T-helper 1 cell treated with Interleukin-12 subunit alpha and Interleukin-12 subunit beta and Interleukin-4 antibody, amounts not matched to agents 30 μg/mL and 1 μg/mL, for 36 hours (primary cell): ENCODE results near the gene ADAMTS12.
"Not testable (repeated sequence)": the region's sequence is repeated elsewhere in the genome, so short reads cannot be mapped to it uniquely, and the experiment has no call there.

Experiments
- H3K27ac Mint-ChIP-seq: one replicate; pipeline ENCODE4 v1.8.0; 2021; ENCODE audit warnings: mild to moderate bottlenecking, mixed read lengths
- H3K27me3 Mint-ChIP-seq: one replicate; pipeline ENCODE4 v1.8.0; 2021; ENCODE audit warnings: low read depth, mixed read lengths
- H3K36me3 Mint-ChIP-seq: one replicate; pipeline ENCODE4 v1.8.0; 2021; ENCODE audit warnings: low read depth, mixed read lengths
- H3K4me1 Mint-ChIP-seq: one replicate; pipeline ENCODE4 v1.8.0; 2021; ENCODE audit warnings: low read depth, mixed read lengths
- H3K4me3 Mint-ChIP-seq: one replicate; pipeline ENCODE4 v1.8.0; 2021; ENCODE audit warnings: mild to moderate bottlenecking, moderate library complexity, mixed read lengths
- H3K9me3 Mint-ChIP-seq: one replicate; pipeline ENCODE4 v1.8.0; 2021; ENCODE audit warnings: mixed read lengths

Gene ADAMTS12

DNA sequence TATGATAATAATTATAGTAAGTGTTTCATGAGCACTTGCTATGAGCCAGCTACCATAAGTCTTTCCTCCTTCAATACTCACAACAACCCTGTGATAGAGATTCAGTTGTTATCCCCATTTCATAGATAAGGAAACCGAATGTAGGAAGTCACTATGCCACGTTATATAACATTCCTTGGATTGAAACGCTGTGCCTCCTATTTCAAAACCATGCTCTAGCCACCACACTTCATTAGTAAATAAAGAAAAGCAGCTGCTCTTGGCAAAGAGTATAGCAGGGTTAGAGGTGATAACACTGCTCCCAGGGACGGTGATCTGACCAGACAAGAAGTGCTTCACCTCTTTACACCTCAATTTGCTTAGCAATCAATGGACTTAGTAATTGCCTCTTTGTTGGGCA, 5.5 kb downstream of the ADAMTS12 start:
- Mint-ChIP-seq H3K9me3 (no peaks in the 10 kb centered on the region), H3K36me3 (no peaks in the 10 kb centered on the region), H3K27me3 (peaks cover 14% of the 10 kb centered on the region), H3K4me3 (no peak overlapping the region), H3K4me1 (no peaks in the 10 kb centered on the region), H3K27ac (no peak overlapping the region)

DNA sequence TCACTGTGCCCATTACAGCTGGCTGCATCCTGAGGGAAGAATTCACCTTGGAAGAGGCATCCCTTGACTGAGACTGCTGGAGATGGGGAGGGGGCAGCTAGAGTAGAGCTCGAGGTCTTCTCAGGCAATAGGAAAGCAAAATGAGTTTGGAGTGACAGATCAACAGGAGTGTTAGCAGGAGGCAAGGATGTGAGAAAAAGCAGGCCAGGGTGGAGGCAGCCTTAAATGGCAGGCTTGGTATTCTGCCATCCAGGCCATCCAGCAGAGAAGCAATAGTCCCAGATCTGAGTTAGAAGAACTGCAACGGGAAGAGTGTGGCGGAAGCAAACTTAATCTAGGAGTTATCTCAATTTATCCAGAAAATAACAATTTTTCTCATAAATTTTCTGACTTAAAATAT, 6.1 kb downstream of the ADAMTS12 start:
- Mint-ChIP-seq H3K4me1 (no peaks in the 10 kb centered on the region), H3K27ac (no peak overlapping the region), H3K27me3 (peaks cover 7% of the 10 kb centered on the region), H3K9me3 (no peaks in the 10 kb centered on the region), H3K36me3 (no peaks in the 10 kb centered on the region), H3K4me3 (no peak overlapping the region)

DNA sequence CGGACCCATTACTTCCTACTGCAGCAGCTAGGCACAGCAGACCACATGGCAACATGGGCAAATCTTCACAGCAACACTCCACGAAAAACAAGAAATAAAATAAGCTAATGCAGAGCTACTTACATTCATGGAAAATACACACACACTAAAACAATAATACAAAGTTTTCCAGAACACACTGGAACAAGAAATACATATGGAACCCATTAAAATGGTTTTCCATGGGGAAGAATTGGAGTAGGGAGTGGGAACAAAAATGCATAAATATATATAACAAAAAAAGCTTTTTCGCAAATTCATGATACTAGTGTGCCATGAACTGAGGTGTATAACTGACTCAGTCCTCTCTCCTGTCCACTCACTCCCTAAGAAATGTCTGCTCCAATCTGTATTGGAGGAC, 8.3 kb downstream of the ADAMTS12 start:
- H3K36me3 Mint-ChIP-seq: no peaks in the 10 kb centered on the region
- no peaks in the 10 kb centered on the region for H3K9me3 Mint-ChIP-seq
- peaks cover 3% of the 10 kb centered on the region for H3K27me3 Mint-ChIP-seq
- no peak overlapping the region for H3K4me3 Mint-ChIP-seq
- H3K27ac Mint-ChIP-seq: no peak overlapping the region
- H3K4me1 Mint-ChIP-seq: no peaks in the 10 kb centered on the region

DNA sequence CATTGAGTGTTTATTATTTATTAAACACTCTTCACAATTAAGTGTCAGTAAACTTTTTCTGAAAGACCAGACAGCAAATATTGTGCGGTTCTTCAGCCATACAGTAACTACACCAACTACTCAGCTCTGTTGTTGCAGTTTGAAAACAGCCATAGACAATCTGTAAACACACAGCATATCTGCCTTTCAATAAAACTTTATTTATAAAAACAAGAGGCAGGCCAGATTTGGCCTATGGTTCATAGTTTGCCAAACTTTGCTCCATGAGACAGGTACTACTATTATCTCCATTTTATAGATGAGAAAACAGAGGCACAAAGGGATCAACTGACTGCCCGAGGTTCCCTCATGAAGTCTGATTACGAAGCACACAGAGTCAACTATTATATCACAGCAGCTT, 11.5 kb downstream of the ADAMTS12 start:
- Mint-ChIP-seq H3K4me3 (no peak overlapping the region), H3K4me1 (no peaks in the 10 kb centered on the region), H3K27ac (no peak overlapping the region), H3K27me3 (peaks cover 10% of the 10 kb centered on the region), H3K36me3 (no peaks in the 10 kb centered on the region), H3K9me3 (peaks cover 4% of the 10 kb centered on the region)

DNA sequence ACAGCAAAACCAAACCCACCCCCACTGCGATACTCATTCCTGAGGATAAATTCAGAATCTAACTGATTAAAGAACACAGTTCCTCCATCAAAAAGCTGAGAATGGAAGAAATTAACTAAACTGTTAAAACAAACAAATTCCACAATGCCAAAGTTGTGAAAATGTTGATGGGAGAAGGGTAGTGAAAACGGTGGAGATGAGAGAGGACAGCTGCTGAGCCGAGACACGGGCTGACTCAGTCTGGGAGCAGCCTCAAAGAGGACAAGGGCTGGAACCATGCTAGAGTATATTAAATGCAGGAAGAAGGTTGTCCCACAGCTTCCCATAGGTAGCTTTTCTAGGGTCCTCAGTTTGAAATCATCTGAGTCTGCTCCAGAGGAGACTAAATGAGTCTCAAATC, 14.3 kb downstream of the ADAMTS12 start:
- H3K9me3 Mint-ChIP-seq: peaks cover 4% of the 10 kb centered on the region
- H3K27ac Mint-ChIP-seq: no peak overlapping the region
- no peaks in the 10 kb centered on the region for H3K36me3 Mint-ChIP-seq
- peaks cover 10% of the 10 kb centered on the region for H3K27me3 Mint-ChIP-seq
- no peaks in the 10 kb centered on the region for H3K4me1 Mint-ChIP-seq
- H3K4me3 Mint-ChIP-seq: no peak overlapping the region

DNA sequence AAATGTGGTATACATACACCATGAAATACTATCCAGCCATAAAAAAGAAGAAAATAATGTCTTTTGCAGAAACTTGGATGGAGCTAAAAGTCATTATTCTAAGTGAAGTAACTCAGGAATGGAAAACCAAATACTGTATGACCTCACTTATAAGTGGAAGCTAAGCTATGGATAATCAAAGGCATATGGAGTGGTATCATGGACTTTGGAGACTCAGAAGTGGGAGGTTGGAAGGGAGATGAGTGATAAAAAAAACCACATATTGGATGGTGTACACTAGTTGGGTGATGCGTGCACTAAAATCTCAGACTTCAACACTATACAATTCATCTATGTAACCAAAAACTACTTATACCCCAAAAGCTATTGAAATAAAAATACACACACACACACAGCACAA, 24.5 kb downstream of the ADAMTS12 start:
- H3K36me3 Mint-ChIP-seq: no peaks in the 10 kb centered on the region
- H3K9me3 Mint-ChIP-seq: peaks cover 28% of the 10 kb centered on the region
- H3K27me3 Mint-ChIP-seq: peaks cover 8% of the 10 kb centered on the region
- H3K4me1 Mint-ChIP-seq: no peaks in the 10 kb centered on the region
- no peak overlapping the region for H3K27ac Mint-ChIP-seq
- no peak overlapping the region for H3K4me3 Mint-ChIP-seq

DNA sequence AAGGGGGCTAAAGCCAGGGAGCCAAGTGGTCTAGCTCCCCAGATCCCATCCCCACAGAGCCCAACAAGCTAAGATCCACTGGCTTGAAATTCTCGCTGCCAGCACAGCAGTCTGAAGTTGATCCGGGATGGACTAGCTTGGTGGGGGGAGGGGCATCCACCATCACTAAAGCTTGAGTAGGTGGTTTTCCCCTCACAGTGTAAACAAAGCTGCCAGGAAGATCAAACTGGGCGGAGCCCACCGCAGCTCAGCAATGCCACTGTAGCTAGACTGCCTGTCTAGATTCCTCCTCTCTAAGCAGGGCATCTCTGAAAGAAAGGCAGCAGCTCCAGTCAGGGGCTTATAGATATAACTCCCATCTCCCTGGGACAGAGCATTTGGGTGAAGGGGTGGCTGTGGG, 32.6 kb downstream of the ADAMTS12 start:
- not testable (repeated sequence) for H3K9me3 Mint-ChIP-seq, H3K4me1 Mint-ChIP-seq, H3K27ac Mint-ChIP-seq, H3K36me3 Mint-ChIP-seq, H3K4me3 Mint-ChIP-seq
- peaks cover 40% of the 10 kb centered on the region for H3K27me3 Mint-ChIP-seq

DNA sequence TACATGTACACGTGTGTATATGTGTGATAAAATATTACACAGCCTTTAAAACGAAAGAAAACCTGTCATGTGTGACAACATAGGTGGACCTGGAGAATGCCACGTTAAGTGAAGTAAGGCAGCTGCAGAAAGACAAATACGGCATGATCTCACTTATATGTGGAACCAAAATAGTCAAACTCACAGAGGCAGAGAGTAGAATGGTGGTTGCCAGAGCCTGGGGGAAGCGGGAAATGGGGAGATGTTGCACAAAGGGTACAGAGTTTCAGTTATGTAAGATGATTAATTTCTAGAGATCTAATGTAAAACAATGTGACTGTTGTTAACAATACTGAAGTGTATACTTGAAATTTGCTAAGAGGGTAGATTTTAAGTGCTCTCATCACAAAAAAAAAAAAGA, 34.8 kb downstream of the ADAMTS12 start:
- Mint-ChIP-seq H3K4me3 (no peak overlapping the region), H3K36me3 (no peaks in the 10 kb centered on the region)

DNA sequence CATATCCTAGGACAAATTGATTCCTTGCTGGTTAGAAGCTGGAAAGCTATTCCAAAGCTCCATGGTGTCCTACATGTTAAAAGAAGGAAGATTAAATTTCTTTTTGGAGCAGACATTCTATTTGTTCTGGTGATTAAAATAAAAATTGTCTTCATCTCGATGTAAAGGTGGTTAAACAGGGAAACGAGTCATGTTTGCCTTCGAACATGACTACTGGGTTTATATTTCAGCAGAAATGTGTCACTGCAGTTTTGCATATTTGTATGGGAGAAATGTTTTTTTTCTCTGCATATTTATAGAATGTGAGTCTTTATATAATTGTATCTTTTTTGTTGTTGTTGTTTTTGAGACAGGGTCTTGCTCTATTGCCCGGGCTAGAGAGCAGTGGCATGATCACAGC, 36.4 kb downstream of the ADAMTS12 start:
- Mint-ChIP-seq H3K4me1 (peaks cover 4% of the 10 kb centered on the region), H3K36me3 (no peaks in the 10 kb centered on the region), H3K27me3 (peaks cover 46% of the 10 kb centered on the region), H3K9me3 (no peaks in the 10 kb centered on the region), H3K27ac (no peak overlapping the region), H3K4me3 (no peak overlapping the region)

More for the DNA sequence above, 34.8 kb downstream of the ADAMTS12 start:
- H3K9me3 Mint-ChIP-seq: no peaks in the 10 kb centered on the region
- peaks cover 6% of the 10 kb centered on the region for H3K4me1 Mint-ChIP-seq
- peaks cover 49% of the 10 kb centered on the region for H3K27me3 Mint-ChIP-seq
- H3K27ac Mint-ChIP-seq: no peak overlapping the region

DNA sequence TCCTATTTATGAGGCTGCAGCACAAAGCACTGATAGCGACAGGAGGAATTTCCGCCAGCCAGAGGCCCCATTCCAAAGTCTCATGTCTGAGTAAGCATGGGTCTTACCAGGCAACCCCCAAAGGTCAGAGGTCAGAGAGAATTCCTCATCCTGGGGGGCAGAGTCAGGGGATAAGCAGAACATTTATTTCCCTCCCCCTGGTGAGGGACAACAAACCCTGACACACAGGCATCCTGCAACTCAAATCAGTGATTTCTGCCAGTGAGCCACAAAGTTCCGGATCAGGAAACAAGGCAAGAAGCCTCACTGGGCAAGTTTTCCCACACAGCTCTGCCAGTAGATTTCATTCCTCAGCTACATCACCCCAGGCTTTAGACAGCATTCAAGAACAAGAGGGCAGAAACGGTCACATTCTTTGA, 37.0 kb downstream of the ADAMTS12 start:
- Mint-ChIP-seq H3K27ac (no peak overlapping the region), H3K36me3 (no peaks in the 10 kb centered on the region), H3K4me3 (no peak overlapping the region), H3K27me3 (peaks cover 41% of the 10 kb centered on the region), H3K9me3 (no peaks in the 10 kb centered on the region), H3K4me1 (peaks cover 10% of the 10 kb centered on the region)

DNA sequence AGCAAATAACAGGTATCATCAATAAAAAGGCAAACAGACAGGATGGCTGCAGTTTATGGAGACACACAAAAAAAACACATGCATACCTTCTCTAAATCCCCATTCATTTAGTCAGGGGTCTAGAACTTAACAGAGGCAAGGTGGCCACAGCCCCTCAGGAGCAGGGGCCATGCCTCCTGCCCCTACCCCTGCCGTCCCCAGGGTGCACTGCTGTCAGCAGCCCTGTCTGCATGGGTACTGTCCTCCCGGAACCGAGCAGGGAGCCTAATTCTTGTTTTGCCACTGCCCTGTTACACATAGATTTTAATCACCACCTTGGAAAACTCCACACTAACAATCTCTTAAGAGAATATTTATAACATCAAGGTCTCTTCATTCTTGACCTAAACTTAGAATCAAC, 39.0 kb downstream of the ADAMTS12 start:
- Mint-ChIP-seq H3K9me3 (no peaks in the 10 kb centered on the region), H3K27ac (no peak overlapping the region), H3K36me3 (no peaks in the 10 kb centered on the region), H3K27me3 (peaks cover 38% of the 10 kb centered on the region), H3K4me3 (no peak overlapping the region), H3K4me1 (peaks cover 9% of the 10 kb centered on the region)

DNA sequence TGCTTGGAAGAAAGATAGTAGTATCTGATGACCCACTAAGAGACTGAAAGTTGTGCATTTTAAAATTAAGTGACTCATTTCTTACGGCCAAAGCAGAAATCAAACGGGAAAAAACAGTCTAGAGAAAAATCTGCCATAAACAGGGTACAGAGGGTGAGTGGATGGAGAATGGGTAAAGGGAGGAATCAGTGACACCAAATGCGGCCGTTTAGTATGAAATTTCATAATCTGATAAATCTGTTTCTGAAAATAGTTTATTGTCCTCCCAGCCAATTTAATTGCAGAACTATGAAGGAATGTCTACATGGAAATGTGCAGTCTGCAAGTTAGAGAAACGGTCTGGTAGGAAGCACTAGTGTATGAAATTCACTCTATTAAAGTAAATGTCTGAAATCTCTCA, 39.5 kb downstream of the ADAMTS12 start:
- no peak overlapping the region for H3K27ac Mint-ChIP-seq
- peaks cover 38% of the 10 kb centered on the region for H3K27me3 Mint-ChIP-seq
- peaks cover 9% of the 10 kb centered on the region for H3K4me1 Mint-ChIP-seq
- H3K36me3 Mint-ChIP-seq: no peaks in the 10 kb centered on the region
- H3K9me3 Mint-ChIP-seq: no peaks in the 10 kb centered on the region
- H3K4me3 Mint-ChIP-seq: no peak overlapping the region

DNA sequence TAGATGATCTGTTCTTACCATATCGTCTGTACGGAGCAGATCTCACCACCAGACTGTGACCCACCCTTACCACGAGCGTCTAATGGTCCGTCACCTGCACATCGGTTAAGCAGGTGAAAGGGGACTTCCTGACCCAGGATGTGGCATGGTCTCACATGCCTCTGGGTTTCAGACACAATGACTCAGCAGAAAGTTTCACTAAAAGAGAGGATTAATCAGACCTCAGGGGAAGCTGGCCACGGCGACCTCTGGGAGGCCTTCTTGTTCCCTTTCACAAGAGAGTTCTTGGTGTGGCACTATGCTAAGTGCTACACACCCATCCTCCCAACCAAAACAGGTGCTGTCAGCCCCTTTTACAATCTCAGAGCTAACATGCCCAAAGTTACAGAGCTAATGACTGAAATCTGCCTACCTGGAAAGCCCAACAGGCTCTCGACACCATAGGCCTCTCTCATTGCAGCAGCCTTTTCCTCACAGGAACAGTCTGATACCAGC, 41.6 kb downstream of the ADAMTS12 start:
- Mint-ChIP-seq H3K36me3 (no peaks in the 10 kb centered on the region), H3K27ac (peak overlapping the region; percentile 3), H3K4me3 (peak overlapping the region; percentile 22), H3K9me3 (no peaks in the 10 kb centered on the region), H3K4me1 (peaks cover 9% of the 10 kb centered on the region), H3K27me3 (peaks cover 40% of the 10 kb centered on the region)

DNA sequence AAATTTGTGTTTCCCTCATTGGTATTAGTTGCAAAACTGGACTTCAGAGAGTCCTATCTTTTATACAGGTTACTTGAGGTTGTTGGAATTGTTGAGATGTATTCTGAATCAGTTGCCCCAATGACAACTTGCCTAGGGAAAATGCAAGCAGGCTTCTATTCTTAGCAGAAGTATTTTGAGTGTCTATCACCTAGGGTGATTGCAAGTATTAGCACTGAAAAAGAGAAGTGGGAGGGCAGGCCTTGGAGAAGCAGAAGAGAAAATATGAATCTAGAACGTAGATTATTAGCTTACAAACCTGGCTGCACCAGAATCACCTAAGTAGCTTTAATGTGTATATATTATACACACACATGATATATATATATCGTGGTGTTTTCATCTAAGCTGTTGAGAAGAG, 43.2 kb downstream of the ADAMTS12 start:
- peaks cover 1% of the 10 kb centered on the region for H3K9me3 Mint-ChIP-seq
- peaks cover 3% of the 10 kb centered on the region for H3K36me3 Mint-ChIP-seq
- H3K27ac Mint-ChIP-seq: no peak overlapping the region
- H3K27me3 Mint-ChIP-seq: peaks cover 40% of the 10 kb centered on the region
- no peak overlapping the region for H3K4me3 Mint-ChIP-seq
- peaks cover 9% of the 10 kb centered on the region for H3K4me1 Mint-ChIP-seq

DNA sequence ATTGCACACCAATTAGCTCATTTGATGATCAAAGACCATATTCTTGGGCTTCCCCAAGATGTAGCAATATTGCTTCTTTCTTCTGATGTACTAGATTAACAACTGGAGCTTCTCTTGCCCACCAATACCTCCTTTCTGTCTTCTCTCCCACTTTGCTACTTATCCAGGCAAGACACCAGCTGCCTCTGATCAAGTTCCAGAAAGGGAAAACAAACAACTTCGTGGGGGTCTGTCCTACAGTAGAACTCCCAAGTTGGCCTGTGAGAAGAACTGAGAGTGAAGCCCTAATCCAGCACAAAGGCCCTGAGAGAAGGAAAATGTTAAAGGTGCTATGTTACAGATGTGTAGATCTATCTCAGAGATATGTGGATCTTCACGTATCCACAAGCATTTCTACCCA, 44.9 kb downstream of the ADAMTS12 start:
- H3K27ac Mint-ChIP-seq: no peak overlapping the region
- peaks cover 8% of the 10 kb centered on the region for H3K9me3 Mint-ChIP-seq
- H3K36me3 Mint-ChIP-seq: peaks cover 3% of the 10 kb centered on the region
- H3K27me3 Mint-ChIP-seq: peaks cover 38% of the 10 kb centered on the region
- peaks cover 10% of the 10 kb centered on the region for H3K4me1 Mint-ChIP-seq
- H3K4me3 Mint-ChIP-seq: no peak overlapping the region

DNA sequence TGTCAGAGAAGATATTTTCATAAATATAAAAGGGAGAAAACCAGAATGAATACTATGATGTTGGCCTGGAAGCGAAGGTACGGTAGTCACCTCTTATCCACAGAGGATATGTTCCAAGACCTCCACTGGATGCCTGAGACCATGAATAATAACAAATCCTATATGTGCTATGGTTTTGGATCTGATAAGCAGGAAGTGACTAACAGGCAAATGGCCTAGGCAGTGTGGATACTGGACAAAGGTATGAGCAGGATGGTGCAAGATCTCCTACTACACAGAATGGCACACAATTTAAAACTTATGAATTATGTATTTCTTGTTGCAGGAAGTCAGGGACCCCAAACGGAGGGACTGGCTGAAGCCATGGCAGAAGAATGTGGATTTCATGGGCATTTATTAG, 48.2 kb downstream of the ADAMTS12 start:
- Mint-ChIP-seq H3K36me3 (peaks cover 3% of the 10 kb centered on the region), H3K4me3 (no peak overlapping the region)

More for the DNA sequence above, 48.2 kb downstream of the ADAMTS12 start:
- H3K27ac Mint-ChIP-seq: no peak overlapping the region
- H3K4me1 Mint-ChIP-seq: peaks cover 16% of the 10 kb centered on the region
- H3K27me3 Mint-ChIP-seq: peaks cover 46% of the 10 kb centered on the region
- peaks cover 8% of the 10 kb centered on the region for H3K9me3 Mint-ChIP-seq
